Uterus (tissue), 4 donors: ENCODE measurements around the gene GPR141. TPM values are rescaled to one million over a fixed set of nuclear protein-coding genes. Genes with fewer than 3 reads are reported as not detected.

Source experiments
- DNase-seq, 2 donors: peaks; one replicate each; pipeline ENCODE4 v3.0.0-alpha.2; 2019 to 2020
- H3K27ac ChIP-seq, 2 donors: fragments of 200-600 bp; sonication (generic); 1 replicate in 1 of 2; 2 replicates in 1 of 2; pipeline ENCODE4 v1.5.1; 2016 to 2018
- H3K27me3 ChIP-seq, 2 donors: fragments of 200-600 bp; sonication (generic); one replicate each; pipeline ENCODE4 v1.5.1; 2018 to 2019; ENCODE audit warnings: control low read depth in 1 of 2
- H3K36me3 ChIP-seq, 2 donors: fragments of 200-600 bp; sonication (generic); one replicate each; pipeline ENCODE4 v1.5.1; 2019; ENCODE audit warnings: control low read depth in 1 of 2
- H3K4me1 ChIP-seq, 2 donors: fragments of 200-600 bp; sonication (generic); one replicate each; pipeline ENCODE4 v1.5.1; 2018 to 2019; ENCODE audit warnings: control low read depth in 1 of 2
- H3K4me3 ChIP-seq, 2 donors: fragments of 200-600 bp; sonication (generic); 1 replicate in 1 of 2; 2 replicates in 1 of 2; pipeline ENCODE4 v1.5.1; 2018 to 2019; ENCODE audit warnings: mild to moderate bottlenecking in 1 of 2
- H3K9me3 ChIP-seq, 2 donors: fragments of 200-600 bp; sonication (generic); one replicate each; pipeline ENCODE4 v1.5.1; 2019; ENCODE audit warnings: control low read depth in 1 of 2
- POLR2A ChIP-seq, 2 donors: fragments of 450-650 bp; IDR thresholded peaks; one replicate each; pipeline ENCODE4 v1.6.1; 2016; ENCODE audit warnings: antibody characterized with exemption in 2 of 2, mild to moderate bottlenecking in 1 of 2, moderate library complexity in 1 of 2
- intact Hi-C: fragments of 100-400 bp; cut with DNase I; formaldehyde crosslinking; loops from one replicate; pipeline ENCODE4 v1.15.1; 2023; ENCODE audit warnings: low total_unique reads
- total RNA-seq, 4 donors: library from RNA; depleted of rRNA in 3 of 4; stranded (reverse); fragments of >200 nt in 3 of 4; gene quantifications; one replicate each; pipeline versions ENCODE4 v1.1.0 to v1.2.4, GENCODE V29; 2014 to 2023
- TF ChIP-seq, protein P1 (sequence below), 4 experiments: fragments of 200-600 bp in 2 of 4; fragments of 450-650 bp in 2 of 4; sonication (generic) in 2 of 4; IDR thresholded peaks; one replicate each; pipeline ENCODE4 v1.5.1; 2016 to 2019; ENCODE audit warnings: antibody characterized with exemption in 4 of 4, mild to moderate bottlenecking in 2 of 4, moderate library complexity in 1 of 4
- donor health status: DM: yes; HTN: yes; CAD: no.

The GPR141 gene
- total RNA-seq, 4 donors from 2014 or later, result 0.58 to 1.8 TPM; not detected in 2

DNA sequence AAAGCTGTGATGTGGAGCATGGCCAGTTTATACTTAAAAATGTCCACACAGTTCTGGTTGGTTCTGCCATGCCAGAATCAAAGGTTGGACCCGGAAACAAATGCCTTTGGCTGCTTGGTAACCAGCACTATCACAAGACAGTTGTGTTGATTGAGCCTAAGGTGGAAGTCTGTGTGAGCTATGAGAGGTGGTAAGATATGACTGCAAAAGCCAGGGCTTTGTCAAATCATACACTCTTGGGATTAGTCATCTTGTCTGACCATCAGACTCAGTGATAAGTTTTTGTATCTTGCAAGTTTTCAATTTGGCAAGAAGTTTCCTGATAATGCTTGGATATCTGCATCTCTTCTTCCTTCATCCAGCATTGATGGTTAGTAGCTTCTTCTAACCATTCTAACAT lies 35.5 kb downstream of the GPR141 start:
- no peaks in the 10 kb centered on the region for H3K27me3 ChIP-seq
- H3K4me3 ChIP-seq, result no peak overlapping the region
- no peaks in the 10 kb centered on the region for H3K36me3 ChIP-seq
- no peaks in the 10 kb centered on the region for H3K9me3 ChIP-seq
- H3K4me1 ChIP-seq, result no peaks in the 10 kb centered on the region
- intact Hi-C loops, result no loop called here
- DNase-seq, result no peak
- no peak overlapping the region for H3K27ac ChIP-seq
- TF ChIP-seq, protein P1, sequence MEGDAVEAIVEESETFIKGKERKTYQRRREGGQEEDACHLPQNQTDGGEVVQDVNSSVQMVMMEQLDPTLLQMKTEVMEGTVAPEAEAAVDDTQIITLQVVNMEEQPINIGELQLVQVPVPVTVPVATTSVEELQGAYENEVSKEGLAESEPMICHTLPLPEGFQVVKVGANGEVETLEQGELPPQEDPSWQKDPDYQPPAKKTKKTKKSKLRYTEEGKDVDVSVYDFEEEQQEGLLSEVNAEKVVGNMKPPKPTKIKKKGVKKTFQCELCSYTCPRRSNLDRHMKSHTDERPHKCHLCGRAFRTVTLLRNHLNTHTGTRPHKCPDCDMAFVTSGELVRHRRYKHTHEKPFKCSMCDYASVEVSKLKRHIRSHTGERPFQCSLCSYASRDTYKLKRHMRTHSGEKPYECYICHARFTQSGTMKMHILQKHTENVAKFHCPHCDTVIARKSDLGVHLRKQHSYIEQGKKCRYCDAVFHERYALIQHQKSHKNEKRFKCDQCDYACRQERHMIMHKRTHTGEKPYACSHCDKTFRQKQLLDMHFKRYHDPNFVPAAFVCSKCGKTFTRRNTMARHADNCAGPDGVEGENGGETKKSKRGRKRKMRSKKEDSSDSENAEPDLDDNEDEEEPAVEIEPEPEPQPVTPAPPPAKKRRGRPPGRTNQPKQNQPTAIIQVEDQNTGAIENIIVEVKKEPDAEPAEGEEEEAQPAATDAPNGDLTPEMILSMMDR (IDR thresholded peaks at IDR 0.05), result no peak
- TF ChIP-seq POLR2A (IDR thresholded peaks at IDR 0.05), result no peak

DNA sequence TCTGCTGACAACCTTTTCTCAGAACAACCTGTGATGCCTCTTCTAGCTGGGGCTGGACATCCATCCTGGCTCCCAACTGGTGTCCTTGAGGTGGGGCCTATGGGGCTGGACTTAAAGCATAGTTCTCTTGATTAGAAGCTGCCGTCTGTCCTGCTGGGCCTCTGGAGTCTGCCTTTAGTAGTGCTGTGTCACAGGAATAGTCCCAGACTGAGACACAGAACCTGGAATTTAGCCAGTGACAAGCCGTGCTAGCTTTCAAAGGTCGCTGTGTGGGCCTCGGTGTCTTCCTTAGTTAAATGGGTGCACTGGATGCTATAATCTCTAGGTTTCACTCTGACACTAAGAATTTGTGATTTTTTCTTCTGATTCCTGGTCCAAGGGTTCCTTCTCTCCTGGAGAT lies 41.2 kb downstream of the GPR141 start:
- Histone ChIP-seq H3K4me3 (no peak overlapping the region), H3K27me3 (no peaks in the 10 kb centered on the region), H3K36me3 (no peaks in the 10 kb centered on the region), H3K27ac (peak overlapping the region in 1 of 2 donors; percentile 44), H3K9me3 (no peaks in the 10 kb centered on the region), H3K4me1 (no peaks in the 10 kb centered on the region)
- TF ChIP-seq, protein P1 (IDR thresholded peaks at IDR 0.05), result no peak
- no peak for TF ChIP-seq POLR2A (IDR thresholded peaks at IDR 0.05)
- intact Hi-C loops, result no loop called here
- no peak for DNase-seq

DNA sequence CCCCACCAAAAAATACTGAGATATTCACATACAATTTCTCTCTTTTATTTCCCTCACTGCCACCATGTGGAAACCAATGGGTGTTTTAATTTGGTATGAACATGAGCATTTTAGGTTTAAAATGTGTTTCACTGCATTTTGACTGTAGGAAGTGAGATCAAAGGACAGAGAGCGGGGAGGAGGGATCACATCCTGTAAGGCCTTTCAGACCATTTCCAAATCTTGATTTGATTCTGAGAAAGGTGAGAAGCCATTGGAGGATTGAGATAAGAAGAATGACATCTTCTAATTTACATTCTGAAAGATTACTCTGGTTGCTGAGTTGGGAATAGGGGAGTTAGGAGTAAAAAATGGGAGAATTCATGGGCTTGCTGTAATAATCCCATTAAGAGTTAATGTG lies 42.5 kb downstream of the GPR141 start:
- intact Hi-C loops, result no loop called here
- TF ChIP-seq POLR2A (IDR thresholded peaks at IDR 0.05), result no peak
- TF ChIP-seq, protein P1 (IDR thresholded peaks at IDR 0.05), result no peak
- H3K9me3 ChIP-seq, result no peaks in the 10 kb centered on the region
- no peak overlapping the region for H3K27ac ChIP-seq
- H3K27me3 ChIP-seq, result no peaks in the 10 kb centered on the region
- H3K4me1 ChIP-seq, result peaks cover 0 to 5% of the 10 kb centered on the region in 2 donors
- DNase-seq, result no peak
- H3K36me3 ChIP-seq, result no peaks in the 10 kb centered on the region
- H3K4me3 ChIP-seq, result no peak overlapping the region

DNA sequence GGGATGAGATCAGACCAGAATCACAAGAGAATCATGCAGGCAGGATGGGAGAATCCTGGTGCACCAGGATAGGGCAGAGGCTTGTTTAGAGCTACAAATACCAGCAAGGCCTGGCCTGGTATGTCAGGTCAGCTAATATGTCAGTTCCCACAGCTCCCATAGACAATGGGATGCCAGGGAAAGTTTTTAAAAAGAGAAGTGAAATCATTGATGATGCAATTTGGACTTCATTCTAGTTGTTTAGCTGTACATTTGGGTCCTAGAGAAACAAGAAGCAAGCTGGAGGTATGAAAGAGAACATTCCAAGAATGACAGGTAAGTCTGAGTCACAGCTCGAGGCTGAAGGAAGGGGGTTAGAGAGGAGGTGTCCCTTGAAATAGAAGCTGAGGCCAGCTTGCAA lies 45.2 kb downstream of the GPR141 start:
- Histone ChIP-seq H3K36me3 (no peaks in the 10 kb centered on the region), H3K9me3 (no peaks in the 10 kb centered on the region), H3K4me3 (no peak overlapping the region), H3K4me1 (peaks cover 0 to 6% of the 10 kb centered on the region in 2 donors), H3K27me3 (no peaks in the 10 kb centered on the region), H3K27ac (peak overlapping the region in 1 of 2 donors; percentile 44)
- no peak for TF ChIP-seq POLR2A (IDR thresholded peaks at IDR 0.05)
- TF ChIP-seq, protein P1 (IDR thresholded peaks at IDR 0.05), result no peak
- intact Hi-C loops, result no loop called here
- DNase-seq, result no peak

DNA sequence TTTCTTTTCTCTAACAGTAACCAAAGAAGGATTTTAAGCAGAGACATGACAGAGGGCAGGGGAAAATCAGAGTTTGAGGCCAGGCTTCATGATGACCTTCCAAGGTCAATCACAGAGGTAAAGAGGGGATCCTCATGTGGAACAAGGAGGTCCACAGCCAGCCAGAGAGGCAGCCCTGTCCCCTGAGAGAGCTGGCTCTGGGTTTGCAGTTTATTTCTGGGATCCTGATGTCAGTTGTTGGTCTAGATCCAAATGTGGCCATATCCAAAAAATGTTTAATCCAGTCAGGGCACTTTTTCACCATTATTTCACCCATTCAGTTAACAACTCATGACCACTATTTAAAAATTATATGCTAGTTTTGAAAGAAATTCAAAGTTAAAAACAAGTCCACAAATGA lies 45.6 kb downstream of the GPR141 start:
- no peaks in the 10 kb centered on the region for H3K36me3 ChIP-seq
- H3K4me1 ChIP-seq, result peaks cover 0 to 6% of the 10 kb centered on the region in 2 donors
- no peak for TF ChIP-seq POLR2A (IDR thresholded peaks at IDR 0.05)
- TF ChIP-seq, protein P1 (IDR thresholded peaks at IDR 0.05), result no peak
- no peak overlapping the region for H3K4me3 ChIP-seq
- intact Hi-C loops, result no loop called here
- no peak for DNase-seq
- H3K9me3 ChIP-seq, result no peaks in the 10 kb centered on the region
- peak overlapping the region in 1 of 2 donors; percentile 44 for H3K27ac ChIP-seq
- H3K27me3 ChIP-seq, result no peaks in the 10 kb centered on the region
